Suppressor macrophage (primary cell): ENCODE data around the gene HELQ.
"Not testable (repeated sequence)": the region's sequence is repeated elsewhere in the genome, so short reads cannot be mapped to it uniquely, and the experiment has no call there.

Source experiments
- DNase-seq, 4 experiments: peaks; one replicate each; pipeline ENCODE4 v3.0.0-alpha.2; 2020 to 2022
- total RNA-seq, 17 experiments: gene quantifications; one replicate each; lab custom pipeline; 2026; ENCODE audit warnings: mixed read lengths in 6 of 17, inconsistent platforms in 3 of 17; lab: John Stamatoyannopoulos, UW

HELQ gene, protein sequence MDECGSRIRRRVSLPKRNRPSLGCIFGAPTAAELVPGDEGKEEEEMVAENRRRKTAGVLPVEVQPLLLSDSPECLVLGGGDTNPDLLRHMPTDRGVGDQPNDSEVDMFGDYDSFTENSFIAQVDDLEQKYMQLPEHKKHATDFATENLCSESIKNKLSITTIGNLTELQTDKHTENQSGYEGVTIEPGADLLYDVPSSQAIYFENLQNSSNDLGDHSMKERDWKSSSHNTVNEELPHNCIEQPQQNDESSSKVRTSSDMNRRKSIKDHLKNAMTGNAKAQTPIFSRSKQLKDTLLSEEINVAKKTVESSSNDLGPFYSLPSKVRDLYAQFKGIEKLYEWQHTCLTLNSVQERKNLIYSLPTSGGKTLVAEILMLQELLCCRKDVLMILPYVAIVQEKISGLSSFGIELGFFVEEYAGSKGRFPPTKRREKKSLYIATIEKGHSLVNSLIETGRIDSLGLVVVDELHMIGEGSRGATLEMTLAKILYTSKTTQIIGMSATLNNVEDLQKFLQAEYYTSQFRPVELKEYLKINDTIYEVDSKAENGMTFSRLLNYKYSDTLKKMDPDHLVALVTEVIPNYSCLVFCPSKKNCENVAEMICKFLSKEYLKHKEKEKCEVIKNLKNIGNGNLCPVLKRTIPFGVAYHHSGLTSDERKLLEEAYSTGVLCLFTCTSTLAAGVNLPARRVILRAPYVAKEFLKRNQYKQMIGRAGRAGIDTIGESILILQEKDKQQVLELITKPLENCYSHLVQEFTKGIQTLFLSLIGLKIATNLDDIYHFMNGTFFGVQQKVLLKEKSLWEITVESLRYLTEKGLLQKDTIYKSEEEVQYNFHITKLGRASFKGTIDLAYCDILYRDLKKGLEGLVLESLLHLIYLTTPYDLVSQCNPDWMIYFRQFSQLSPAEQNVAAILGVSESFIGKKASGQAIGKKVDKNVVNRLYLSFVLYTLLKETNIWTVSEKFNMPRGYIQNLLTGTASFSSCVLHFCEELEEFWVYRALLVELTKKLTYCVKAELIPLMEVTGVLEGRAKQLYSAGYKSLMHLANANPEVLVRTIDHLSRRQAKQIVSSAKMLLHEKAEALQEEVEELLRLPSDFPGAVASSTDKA
- total RNA-seq: 7.5 to 22.1 (median 13.2) reads per million in 17 experiments

DNA sequence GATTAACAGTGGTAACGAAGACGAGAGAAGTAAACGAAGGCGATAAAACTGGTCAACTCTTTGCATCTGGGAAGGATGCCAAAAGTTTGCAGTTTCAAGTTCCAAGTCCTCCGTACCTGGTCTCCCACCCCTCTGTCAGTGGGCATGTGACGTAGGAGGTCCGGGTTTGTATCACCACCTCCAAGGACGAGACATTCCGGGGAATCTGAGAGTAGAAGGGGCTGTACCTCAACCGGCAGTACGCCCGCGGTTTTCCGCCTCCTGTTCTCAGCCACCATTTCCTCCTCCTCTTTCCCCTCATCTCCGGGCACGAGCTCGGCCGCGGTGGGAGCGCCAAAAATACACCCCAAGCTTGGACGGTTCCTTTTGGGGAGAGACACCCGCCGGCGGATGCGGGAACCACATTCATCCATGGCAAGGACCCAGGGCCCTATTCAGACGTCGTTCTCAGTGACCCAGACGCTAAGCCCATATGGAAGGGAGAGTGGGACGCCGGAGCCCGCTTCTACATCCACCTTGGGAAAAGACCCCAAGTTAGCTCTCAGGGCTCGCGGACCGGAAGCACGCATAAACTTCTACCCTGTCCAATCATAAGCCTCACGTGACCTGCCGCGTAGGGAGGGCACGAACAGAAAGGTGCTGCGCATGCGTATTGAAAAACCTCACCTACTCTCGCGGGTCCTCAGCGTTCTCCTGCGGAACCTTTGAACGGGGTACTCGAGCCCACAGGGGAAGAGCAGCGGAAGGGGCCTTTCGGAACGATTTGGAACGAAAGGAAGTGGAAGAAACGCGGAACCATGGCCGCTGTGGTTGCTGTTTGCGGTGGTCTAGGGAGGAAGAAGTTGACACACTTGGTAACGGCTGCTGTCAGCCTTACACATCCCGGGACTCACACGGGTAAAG is at the start of gene HELQ, which contains the start of gene MRPS18C:
HELQ (minus strand) TSS at position 543 of the 903 bp plus-strand sequence; CDS start at position 413, 130 bp downstream.
MRPS18C (plus strand) TSS at position 778 of the 903 bp plus-strand sequence; CDS start at position 798, 20 bp downstream.
- peak; percentile 98 to 100 (median 99) for DNase-seq

DNA sequence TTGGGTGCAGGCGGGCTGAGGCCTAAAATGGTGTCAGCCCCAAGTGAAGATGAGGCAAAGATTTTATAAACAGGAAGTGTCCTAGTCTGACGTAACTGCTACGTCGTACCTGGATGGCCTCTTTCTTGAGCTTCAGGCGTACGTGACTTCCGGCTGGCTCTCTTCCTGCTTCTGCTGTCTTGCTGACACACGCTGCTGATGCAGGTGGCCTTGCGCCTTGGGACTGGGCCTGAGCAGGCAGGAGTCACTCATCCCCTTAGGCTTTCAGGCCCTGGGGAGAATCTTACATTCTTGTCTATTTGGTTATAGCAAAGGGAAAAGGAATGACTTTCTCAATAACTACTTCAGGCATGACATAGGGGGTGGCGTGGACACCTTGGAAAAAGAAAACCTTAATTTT is 49.4 kb upstream of the HELQ start:
- DNase-seq: peak in 1 of 4 experiments; percentile 10

DNA sequence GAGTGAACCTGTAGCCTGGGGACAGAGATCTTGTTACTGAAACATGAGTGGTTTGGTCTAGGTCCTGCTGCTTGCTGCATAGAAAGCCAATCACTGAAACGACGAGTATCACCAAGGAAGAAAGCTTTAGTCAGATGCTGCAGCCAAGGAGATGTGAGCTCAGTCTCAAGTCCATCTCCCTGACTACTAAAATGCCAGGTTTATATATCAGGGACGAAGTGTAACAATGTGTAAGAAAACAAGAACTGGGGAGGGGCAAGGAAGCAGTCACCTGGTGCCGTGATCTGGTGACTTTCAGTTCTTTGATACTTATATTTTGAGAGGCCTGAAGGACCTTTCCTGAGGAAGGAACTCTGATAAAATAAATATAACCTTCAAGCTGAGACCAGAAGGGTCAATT is 48.9 kb upstream of the HELQ start:
- no peak for DNase-seq

DNA sequence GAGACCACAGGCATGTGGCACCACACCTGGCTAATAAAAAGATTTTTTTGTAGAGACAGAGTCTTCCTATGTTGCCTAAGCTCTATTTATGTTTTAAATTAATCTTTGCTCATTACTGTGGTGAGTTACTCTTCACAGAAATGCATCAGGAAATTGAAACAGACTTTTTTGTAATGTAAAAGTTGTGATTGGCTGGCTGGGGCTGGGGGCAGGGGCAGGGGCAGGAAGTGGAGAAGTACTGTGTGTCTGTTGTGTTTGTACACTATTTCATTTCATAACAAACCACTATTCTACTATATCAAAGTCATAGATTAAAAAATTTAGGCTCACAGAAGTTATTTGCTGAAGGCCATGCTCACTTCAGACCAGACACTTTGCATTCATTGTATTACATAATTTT is 48.4 kb upstream of the HELQ start:
- DNase-seq: no peak

DNA sequence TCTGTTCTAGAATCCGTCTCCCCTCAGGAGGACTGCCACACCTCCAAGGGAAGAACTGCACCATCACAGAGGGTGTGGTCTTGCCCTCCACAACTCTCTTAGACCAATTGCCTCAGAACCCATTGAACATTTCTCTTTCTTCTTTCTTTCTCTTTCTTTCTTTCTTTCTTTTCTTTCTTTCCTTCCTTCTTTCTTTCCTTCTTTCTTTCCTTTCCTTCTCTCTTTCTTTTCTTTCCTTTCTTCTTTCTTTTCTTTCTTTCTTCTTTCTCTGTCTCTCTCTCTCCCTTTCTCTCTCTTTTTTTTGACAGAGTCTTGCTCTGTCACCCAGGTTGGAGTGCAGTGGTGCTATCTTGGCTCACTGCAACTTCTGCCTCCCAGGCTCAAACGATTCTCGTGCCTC is 46.0 kb upstream of the HELQ start:
- DNase-seq: not testable (repeated sequence)

DNA sequence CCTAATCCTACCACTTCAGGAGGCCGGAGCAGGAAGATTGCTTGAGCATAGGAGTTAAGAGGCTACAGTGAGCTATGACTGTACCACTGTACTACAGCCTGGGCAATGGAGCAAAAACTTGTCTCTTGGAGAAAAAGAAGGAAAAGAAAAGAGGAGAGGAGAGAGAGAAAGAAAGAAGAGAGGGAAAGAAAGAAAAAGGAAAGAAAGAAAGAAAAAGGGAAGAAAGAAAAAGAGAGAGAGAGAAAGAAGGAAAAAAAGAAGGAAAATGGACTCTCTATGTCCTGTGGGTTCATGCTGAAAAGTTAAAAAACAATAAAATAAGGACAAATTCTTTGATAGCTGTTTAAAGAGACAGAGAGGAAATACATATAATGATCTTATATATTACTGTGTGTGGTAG is 42.6 kb upstream of the HELQ start:
- DNase-seq: no peak

DNA sequence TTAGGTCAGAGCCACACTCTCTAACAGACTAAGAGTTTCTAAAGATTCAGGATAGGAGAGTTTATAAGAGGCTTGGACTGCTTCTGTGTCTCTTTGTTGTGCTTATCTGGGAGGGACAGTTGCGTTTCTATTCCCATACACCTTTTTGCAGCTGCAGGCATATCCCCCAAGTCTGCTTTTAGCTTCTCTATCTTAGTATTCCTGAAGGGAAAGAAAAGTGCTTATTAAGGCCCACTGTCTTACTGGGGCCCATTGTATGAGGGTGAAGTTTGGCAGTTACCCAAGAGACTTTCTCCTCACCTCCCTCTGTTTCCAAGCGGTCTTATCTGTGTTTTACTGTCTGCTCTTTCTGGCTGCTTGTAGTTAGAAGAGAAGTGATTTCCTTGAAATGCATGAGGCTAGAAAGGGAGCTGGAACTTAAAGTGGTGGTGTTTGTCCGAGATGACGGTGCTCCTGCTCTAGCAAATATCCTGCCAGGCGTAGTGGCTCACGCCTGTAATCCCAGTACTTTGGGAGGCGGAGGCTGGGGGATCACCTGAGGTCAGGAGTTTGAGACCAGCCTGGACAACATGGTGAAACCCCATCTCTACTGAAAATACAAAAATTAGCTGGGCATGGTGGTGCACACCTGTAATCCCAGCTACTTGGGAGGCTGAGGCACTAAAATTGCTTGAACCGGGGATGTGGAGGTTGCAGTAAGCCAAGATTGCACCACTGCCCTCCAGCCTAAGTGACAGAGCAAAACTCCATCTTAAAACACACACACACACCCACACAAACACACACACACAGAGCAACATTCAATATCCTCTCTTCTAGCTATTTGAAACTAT is 40.7 kb upstream of the HELQ start:
- DNase-seq: not testable (repeated sequence)

DNA sequence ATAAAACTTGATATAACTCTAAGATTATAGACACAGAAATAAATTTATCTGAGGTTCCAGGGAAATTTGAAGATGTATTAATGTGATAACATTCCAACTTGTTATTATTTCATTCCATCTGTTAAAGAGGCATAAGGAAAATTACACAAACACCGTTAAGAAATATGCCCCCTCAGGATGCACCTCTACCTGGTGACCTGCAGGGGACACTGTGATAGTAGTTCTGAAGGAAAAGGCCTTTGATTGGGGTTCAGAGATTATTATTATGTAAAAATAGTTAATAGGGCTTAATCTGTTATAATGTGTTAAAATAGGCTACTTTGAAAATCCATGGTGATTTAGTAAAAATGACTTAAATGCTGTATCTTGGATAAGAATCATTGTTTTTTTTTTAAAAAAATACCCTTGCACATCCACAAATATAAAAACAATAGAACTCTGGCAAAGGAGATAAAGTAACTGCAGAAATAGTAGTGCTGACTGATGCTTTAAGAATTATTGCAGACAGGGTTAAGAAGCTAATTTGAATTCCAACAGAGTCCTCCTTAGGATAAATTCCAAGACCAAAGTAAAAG is 35.3 kb upstream of the HELQ start:
- DNase-seq: peak; percentile 23 to 52 (median 47)

DNA sequence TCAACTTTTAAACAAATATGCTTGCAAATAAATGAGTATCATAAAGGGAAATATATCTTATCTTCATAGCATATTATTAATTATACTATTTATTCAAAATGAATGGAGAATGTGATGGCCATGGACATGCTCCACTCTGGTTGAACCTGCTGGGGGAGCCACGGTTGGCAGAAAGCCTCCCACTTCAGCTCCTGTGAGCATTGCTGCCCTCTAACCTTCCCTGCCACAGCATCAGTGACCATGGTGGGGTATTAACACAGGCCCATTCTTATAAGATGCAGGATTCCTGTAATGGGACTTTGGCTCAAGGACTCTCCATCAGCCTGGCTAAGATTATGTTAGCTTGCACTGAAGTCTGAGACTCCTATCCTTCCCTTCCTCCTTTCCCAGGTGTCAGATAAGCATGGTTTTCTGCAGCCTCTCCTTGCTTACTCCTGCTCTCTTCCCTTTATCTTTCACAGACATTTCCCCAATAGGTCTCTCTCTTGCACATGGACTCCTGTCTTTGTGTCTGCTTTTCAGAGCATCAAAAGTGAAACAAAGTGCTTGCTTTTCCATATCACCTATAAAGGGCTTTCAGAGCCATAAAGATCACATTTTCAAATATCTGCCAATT is 34.2 kb upstream of the HELQ start:
- DNase-seq: no peak

DNA sequence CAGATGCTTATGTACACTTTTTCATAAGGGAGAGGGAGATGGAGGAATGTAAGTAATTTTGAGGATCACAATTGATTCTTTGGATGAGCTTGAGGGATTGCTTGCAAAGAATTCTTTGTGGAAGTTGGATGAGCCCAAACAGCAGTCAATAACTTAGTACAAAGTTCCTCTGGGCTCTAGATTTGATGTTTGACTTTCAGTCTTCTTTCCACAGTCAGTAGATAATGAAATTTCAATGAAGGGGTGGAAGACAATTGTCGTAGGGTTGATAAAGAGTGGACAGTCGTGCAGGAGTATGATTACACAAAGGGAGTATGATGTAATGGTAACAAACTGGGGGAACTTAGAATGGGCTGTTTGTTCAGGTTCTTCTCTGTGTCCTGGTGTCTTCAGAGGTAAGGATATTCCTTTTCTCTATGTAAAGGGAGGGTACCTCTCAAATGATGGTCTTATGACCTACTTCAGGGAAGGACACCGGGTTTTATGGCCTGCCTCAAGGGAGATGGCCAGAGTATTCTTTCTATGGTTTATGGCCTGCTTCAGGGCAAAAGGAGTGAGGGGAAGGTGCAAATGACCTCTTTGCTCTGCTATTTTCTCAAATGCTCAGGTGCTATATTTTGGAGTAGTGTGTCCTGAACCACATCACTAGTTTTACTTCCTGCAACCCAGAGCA is 31.0 kb upstream of the HELQ start:
- no peak for DNase-seq

DNA sequence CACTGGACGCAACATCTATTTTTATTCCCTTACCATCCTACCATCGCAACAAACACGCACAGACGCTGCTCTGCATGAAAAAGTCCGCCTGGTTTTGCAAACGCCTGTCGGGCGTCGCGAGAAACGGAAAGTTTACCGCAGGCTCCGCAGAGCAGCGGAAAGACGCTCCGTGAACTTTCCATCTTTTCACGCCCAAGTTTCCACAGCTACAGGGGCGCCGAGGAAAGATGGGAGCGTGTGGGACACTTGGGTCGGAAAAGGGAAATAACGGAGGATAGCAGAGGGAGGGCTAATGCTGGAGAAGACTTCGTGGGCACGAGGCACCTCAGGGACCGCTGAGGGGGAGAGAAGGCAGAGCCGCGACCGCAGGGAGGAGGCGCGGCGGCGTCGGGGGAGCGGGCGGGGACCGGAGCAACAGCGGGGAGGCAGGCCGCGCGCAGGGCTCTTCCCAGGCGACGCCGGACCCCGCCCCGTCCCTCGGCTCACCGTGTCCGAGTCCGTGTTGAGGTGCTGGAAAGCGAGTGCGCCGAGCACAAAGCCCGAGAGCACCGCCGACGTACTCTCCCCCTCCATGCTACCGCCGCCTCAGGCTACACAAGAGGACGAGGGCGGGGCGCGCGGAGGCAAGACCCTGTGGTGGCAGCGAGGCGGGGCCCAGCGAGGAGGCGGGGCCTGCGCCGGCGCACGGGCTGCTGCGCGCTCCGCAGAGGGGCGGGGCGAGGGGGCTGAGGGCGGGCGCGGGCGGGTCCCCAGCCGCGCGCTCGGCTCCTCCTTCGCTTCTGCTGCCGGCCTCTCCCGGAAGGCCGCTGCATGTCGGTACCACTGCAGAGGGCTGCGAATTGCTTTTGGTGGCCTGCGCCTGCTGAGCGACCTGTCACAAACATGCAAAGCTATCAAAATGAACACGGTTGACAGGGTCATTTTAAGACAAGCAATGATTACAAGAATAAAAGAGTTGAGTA is 29.2 kb upstream of the HELQ start, which contains the start of gene ABRAXAS1:
ABRAXAS1 (minus strand) TSS at position 601 of the 962 bp plus-strand sequence; CDS start at position 573, 28 bp downstream.
- DNase-seq: peak; percentile 94 to 98 (median 96)

DNA sequence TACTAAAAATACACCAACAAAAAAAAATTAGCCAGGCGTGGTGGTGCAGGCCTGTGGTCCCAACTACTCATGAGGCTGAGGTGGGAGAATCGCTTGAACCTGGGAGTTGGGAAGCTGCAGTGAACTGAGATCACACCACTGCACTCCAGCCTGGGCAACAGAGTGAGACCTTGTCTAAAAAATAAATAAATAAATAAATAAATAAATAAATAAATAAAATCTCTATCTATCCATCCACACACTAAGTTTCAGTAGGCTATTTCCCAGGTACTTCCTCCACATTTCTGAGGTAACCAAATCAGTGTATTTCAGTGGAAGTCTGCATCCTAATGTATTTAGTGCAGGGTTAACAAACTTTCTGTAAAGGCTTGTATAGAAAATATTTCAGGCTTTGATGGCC is 18.3 kb upstream of the HELQ start:
- no peak for DNase-seq

DNA sequence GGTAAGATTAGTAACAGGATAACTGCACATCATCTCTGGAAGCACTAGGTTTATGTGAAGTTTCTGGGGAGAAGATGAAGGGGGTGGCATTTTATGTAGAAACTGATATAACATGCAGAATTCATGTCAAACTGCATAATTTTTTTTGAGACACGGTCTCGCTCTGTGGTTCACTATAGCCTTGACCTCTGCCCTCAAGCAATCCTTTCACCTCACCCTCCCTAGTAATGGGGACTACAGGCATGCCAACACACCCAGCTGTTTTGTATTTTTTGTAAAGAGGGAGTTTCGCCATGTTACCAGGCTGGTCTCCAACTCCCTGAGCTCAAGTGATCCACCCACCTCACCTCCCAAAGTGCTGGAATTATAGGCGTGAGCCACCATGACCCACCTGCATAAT is 17.8 kb upstream of the HELQ start:
- DNase-seq: no peak

DNA sequence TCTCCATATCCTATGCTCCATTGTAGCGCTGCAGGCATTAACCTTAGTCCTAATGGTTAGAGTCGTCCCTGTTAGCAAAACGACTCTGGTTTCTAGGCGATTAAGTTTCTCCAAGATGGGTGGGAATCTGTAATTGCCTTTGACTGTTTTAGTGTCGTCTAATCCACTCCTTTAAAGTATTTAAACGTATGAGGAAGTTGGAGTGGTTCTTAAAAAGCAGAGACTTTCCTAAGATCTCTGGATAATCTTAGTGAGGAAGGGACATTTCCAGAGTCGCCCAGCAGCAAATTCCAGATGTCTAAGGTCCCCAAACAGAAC is 520 bp upstream of the HELQ start:
- no peak for DNase-seq

DNA sequence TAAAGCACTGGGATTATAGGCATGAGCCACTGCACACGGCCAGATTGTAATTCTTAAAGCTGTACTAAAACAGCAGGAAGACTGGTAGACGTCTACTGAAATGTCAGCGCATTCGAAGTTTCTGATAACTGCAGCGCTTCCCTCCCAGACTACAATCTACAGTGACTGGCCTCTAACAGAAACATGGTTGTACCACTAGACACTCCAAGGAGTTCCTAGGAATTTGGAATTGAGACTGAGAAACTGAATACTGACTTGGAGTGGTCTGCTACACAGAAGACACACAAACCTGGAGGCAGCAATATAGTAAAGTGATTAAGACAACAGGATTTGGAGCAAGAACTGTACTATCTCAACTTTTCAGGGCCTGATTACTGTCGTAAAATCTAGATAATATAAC is 937 bp downstream of the HELQ start:
- DNase-seq: peak in 3 of 4 experiments; percentile 6 to 19 (median 14)

DNA sequence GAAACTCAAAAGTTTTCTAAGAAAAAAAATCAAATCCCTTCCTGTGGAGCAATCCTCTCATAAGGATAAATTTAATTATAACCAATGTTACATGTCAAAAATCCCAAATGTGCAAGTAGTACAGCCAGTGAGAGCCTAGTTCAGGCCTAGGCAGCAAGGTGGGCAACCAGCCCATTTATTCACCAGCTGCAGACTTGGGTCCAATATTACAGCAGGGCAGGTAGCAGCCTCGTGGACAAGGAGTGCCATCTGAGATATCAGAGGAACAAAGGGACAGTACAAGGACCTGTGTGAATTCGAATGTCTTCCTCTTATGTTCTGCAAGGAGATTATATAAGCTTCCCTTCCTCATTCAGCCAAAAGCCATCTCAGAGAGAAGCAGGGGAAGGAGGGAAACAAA is 6.6 kb downstream of the HELQ start:
- DNase-seq: peak in 2 of 4 experiments; percentile 8 to 23

DNA sequence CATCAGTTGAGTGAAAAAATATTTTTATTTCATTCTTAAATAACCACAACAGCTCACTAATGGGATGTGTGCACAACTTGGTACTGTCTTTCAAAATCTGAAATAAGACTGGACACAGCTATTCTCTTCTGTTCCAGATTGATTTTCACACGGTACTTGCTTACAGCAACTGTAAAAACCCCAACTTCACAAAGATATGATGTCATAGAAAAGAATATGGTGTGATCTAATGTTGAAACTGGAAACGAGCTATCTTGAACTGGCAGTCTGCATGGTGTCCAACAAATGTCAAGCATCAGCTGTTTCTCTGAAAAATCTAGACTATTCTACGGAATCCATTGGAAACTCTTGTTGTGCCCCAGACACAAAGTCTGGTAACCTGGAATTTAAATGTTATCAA is 14.7 kb downstream of the HELQ start:
- DNase-seq: no peak

DNA sequence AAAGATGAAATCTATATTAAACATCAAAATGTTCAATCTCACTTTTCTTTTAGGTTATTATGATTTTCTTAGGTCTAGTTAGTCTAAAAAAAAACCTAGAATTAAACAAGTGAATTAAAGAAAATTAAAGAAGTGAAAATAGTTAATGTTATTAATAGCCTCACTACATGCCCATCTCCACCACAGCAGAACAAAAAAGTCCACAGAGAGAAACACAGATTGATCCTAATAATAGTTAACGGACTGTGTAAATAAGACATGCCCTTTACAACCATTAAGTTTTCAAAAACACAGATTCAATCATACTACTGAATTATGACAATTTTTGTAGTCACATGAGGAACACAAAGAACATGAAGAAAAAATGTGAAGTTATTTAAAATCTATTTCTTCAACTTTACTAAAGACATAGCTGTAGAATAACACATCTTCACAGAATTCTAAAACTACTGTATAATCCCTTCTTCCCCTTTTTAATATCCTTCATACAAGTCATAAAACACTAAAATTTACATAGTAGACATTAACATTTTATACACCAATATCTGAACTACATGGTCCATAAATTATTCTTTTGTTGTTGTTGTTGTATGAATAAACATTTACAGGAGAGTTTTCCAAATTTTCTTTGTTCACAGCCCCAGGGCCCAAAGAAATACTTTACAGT is 15.3 kb downstream of the HELQ start:
- no peak for DNase-seq
